GM23248 (cell line): Measurements from ENCODE around the gene C12orf54.

ENCODE experiments used
- EZH2 ChIP-seq: fragments of 200-600 bp; sonication (generic); IDR thresholded peaks from 2 replicates; pipeline ENCODE4 v1.6.1; 2018; ENCODE audit warnings: antibody characterized with exemption, mild to moderate bottlenecking; ENCODE audit not compliant: insufficient read depth, poor library complexity, severe bottlenecking
- EZH2phosphoT487 ChIP-seq: fragments of 200-600 bp; sonication (generic); IDR thresholded peaks from 2 replicates; pipeline ENCODE4 v1.6.1; 2018; ENCODE audit warnings: antibody characterized with exemption, moderate library complexity, mild to moderate bottlenecking, low read depth; ENCODE audit not compliant: insufficient read depth

DNA sequence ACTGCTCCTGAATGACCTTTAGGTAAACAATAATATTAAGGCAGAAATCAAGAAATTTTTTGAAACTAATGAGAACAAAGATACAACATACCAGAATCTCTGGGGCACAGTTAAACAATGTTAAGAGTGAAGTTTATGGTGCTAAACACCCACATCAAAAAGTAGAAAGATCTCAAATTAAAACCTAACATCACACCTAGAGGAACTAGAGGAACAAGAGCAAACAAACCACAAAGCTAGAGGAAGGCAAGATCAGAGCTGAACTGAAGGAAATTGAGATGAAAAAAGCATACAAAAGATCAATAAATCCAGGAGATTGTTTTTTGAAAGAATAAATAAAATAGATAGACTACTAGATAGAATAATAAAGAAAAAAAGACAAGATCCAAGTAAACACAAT, 50.3 kb downstream of the C12orf54 start:
- TF ChIP-seq EZH2 = no peak
- TF ChIP-seq EZH2phosphoT487 = no peak
